GM23338 (cell line): ENCODE data around the gene SLC39A8.

Source experiments
- CREB1 ChIP-seq: fragments of 250-450 bp; sonication (Bioruptor Pico); IDR thresholded peaks from 2 replicates; pipeline ENCODE4 v1.5.0; 2020; ENCODE audit warnings: low read depth, mild to moderate bottlenecking, moderate library complexity
- EZH2 ChIP-seq: fragments of 200-600 bp; sonication (generic); IDR thresholded peaks from one replicate; pipeline ENCODE4 v1.8.0; 2017; ENCODE audit warnings: antibody characterized with exemption, mild to moderate bottlenecking, low read depth; ENCODE audit not compliant: unreplicated experiment
- EZH2phosphoT487 ChIP-seq: fragments of 200-600 bp; sonication (generic); IDR thresholded peaks from one replicate; pipeline ENCODE4 v1.8.1; 2018; ENCODE audit warnings: antibody characterized with exemption; ENCODE audit not compliant: unreplicated experiment
- JUNB ChIP-seq: IDR thresholded peaks from one replicate; pipeline ENCODE4 v1.6.1; 2016; ENCODE audit warnings: antibody characterized with exemption; ENCODE audit not compliant: unreplicated experiment
- NANOG ChIP-seq: IDR thresholded peaks from 2 replicates; pipeline ENCODE4 v1.6.1; 2016; ENCODE audit warnings: antibody characterized with exemption, borderline replicate concordance
- POLR2AphosphoS5 ChIP-seq: IDR thresholded peaks from 2 replicates; pipeline ENCODE4 v1.6.1; 2016; ENCODE audit warnings: antibody characterized with exemption, low read depth
- STAT1 ChIP-seq: IDR thresholded peaks from one replicate; pipeline ENCODE4 v1.6.1; 2016; ENCODE audit warnings: antibody characterized with exemption; ENCODE audit not compliant: unreplicated experiment
- ZNF114 ChIP-seq: fragments of 250-450 bp; sonication (Bioruptor Pico); IDR thresholded peaks from 2 replicates; pipeline ENCODE4 v1.5.0; 2020; ENCODE audit warnings: mild to moderate bottlenecking, moderate library complexity
- ZNF331 ChIP-seq: fragments of 250-450 bp; sonication (Bioruptor Pico); IDR thresholded peaks from 2 replicates; pipeline ENCODE4 v1.5.0; 2020; ENCODE audit warnings: low read depth, mild to moderate bottlenecking, moderate library complexity
- TF ChIP-seq, protein P1 (sequence below), 2 experiments: fragments of 200-600 bp in 1 of 2; sonication (generic) in 1 of 2; conservative IDR thresholded peaks; 2 replicates each; pipeline versions ENCODE4 v1.5.1 to v1.6.1; 2016 to 2017; ENCODE audit warnings: antibody characterized with exemption in 2 of 2, low read depth in 2 of 2, mild to moderate bottlenecking in 2 of 2, moderate library complexity in 1 of 2
- TF ChIP-seq, protein P2 (sequence below): IDR thresholded peaks from 2 replicates; pipeline ENCODE4 v1.6.1; 2016; ENCODE audit warnings: antibody characterized with exemption
- TF ChIP-seq, protein P3 (sequence below): IDR thresholded peaks from one replicate; pipeline ENCODE4 v1.6.1; 2018; ENCODE audit warnings: antibody characterized with exemption; ENCODE audit not compliant: unreplicated experiment
- TF ChIP-seq, protein P4 (sequence below): fragments of 250-450 bp; sonication (Bioruptor Pico); IDR thresholded peaks from 2 replicates; pipeline ENCODE4 v1.5.0; 2020; ENCODE audit warnings: mild to moderate bottlenecking, moderate library complexity

DNA sequence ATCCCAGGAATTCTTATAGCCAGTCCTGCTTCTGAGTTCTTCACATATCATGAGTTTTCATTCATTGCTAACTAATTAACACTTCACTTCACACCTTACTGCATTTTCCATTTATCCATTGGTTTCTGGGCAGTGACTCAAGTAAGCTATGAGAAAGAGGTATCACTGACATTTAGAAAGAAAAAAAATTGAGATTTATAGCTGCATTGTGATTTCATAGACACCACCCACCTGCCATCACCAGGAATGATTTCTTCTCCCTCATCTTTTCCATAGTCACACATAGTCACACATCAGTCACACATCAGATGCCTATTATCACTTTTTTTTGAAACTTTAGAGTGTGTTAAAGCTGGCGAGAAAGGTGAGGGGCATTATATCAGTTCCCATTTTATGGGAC is 121.8 kb downstream of the SLC39A8 start:
- TF ChIP-seq, protein P1, sequence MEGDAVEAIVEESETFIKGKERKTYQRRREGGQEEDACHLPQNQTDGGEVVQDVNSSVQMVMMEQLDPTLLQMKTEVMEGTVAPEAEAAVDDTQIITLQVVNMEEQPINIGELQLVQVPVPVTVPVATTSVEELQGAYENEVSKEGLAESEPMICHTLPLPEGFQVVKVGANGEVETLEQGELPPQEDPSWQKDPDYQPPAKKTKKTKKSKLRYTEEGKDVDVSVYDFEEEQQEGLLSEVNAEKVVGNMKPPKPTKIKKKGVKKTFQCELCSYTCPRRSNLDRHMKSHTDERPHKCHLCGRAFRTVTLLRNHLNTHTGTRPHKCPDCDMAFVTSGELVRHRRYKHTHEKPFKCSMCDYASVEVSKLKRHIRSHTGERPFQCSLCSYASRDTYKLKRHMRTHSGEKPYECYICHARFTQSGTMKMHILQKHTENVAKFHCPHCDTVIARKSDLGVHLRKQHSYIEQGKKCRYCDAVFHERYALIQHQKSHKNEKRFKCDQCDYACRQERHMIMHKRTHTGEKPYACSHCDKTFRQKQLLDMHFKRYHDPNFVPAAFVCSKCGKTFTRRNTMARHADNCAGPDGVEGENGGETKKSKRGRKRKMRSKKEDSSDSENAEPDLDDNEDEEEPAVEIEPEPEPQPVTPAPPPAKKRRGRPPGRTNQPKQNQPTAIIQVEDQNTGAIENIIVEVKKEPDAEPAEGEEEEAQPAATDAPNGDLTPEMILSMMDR (conservative IDR thresholded peaks at IDR 0.05; ENCODE audit: low read depth in 2 of 2): no peak
- TF ChIP-seq POLR2AphosphoS5 (no peak), EZH2phosphoT487 (no peak), EZH2 (no peak), NANOG (no peak), CREB1 (CRISPR knock-in tag) (no peak), ZNF114 (no peak), STAT1 (no peak), JUNB (no peak), ZNF331 (CRISPR knock-in tag) (no peak)
- TF ChIP-seq, protein P2, sequence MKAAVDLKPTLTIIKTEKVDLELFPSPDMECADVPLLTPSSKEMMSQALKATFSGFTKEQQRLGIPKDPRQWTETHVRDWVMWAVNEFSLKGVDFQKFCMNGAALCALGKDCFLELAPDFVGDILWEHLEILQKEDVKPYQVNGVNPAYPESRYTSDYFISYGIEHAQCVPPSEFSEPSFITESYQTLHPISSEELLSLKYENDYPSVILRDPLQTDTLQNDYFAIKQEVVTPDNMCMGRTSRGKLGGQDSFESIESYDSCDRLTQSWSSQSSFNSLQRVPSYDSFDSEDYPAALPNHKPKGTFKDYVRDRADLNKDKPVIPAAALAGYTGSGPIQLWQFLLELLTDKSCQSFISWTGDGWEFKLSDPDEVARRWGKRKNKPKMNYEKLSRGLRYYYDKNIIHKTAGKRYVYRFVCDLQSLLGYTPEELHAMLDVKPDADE: no peak
- TF ChIP-seq, protein P3, sequence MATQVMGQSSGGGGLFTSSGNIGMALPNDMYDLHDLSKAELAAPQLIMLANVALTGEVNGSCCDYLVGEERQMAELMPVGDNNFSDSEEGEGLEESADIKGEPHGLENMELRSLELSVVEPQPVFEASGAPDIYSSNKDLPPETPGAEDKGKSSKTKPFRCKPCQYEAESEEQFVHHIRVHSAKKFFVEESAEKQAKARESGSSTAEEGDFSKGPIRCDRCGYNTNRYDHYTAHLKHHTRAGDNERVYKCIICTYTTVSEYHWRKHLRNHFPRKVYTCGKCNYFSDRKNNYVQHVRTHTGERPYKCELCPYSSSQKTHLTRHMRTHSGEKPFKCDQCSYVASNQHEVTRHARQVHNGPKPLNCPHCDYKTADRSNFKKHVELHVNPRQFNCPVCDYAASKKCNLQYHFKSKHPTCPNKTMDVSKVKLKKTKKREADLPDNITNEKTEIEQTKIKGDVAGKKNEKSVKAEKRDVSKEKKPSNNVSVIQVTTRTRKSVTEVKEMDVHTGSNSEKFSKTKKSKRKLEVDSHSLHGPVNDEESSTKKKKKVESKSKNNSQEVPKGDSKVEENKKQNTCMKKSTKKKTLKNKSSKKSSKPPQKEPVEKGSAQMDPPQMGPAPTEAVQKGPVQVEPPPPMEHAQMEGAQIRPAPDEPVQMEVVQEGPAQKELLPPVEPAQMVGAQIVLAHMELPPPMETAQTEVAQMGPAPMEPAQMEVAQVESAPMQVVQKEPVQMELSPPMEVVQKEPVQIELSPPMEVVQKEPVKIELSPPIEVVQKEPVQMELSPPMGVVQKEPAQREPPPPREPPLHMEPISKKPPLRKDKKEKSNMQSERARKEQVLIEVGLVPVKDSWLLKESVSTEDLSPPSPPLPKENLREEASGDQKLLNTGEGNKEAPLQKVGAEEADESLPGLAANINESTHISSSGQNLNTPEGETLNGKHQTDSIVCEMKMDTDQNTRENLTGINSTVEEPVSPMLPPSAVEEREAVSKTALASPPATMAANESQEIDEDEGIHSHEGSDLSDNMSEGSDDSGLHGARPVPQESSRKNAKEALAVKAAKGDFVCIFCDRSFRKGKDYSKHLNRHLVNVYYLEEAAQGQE: no peak
- TF ChIP-seq, protein P4, sequence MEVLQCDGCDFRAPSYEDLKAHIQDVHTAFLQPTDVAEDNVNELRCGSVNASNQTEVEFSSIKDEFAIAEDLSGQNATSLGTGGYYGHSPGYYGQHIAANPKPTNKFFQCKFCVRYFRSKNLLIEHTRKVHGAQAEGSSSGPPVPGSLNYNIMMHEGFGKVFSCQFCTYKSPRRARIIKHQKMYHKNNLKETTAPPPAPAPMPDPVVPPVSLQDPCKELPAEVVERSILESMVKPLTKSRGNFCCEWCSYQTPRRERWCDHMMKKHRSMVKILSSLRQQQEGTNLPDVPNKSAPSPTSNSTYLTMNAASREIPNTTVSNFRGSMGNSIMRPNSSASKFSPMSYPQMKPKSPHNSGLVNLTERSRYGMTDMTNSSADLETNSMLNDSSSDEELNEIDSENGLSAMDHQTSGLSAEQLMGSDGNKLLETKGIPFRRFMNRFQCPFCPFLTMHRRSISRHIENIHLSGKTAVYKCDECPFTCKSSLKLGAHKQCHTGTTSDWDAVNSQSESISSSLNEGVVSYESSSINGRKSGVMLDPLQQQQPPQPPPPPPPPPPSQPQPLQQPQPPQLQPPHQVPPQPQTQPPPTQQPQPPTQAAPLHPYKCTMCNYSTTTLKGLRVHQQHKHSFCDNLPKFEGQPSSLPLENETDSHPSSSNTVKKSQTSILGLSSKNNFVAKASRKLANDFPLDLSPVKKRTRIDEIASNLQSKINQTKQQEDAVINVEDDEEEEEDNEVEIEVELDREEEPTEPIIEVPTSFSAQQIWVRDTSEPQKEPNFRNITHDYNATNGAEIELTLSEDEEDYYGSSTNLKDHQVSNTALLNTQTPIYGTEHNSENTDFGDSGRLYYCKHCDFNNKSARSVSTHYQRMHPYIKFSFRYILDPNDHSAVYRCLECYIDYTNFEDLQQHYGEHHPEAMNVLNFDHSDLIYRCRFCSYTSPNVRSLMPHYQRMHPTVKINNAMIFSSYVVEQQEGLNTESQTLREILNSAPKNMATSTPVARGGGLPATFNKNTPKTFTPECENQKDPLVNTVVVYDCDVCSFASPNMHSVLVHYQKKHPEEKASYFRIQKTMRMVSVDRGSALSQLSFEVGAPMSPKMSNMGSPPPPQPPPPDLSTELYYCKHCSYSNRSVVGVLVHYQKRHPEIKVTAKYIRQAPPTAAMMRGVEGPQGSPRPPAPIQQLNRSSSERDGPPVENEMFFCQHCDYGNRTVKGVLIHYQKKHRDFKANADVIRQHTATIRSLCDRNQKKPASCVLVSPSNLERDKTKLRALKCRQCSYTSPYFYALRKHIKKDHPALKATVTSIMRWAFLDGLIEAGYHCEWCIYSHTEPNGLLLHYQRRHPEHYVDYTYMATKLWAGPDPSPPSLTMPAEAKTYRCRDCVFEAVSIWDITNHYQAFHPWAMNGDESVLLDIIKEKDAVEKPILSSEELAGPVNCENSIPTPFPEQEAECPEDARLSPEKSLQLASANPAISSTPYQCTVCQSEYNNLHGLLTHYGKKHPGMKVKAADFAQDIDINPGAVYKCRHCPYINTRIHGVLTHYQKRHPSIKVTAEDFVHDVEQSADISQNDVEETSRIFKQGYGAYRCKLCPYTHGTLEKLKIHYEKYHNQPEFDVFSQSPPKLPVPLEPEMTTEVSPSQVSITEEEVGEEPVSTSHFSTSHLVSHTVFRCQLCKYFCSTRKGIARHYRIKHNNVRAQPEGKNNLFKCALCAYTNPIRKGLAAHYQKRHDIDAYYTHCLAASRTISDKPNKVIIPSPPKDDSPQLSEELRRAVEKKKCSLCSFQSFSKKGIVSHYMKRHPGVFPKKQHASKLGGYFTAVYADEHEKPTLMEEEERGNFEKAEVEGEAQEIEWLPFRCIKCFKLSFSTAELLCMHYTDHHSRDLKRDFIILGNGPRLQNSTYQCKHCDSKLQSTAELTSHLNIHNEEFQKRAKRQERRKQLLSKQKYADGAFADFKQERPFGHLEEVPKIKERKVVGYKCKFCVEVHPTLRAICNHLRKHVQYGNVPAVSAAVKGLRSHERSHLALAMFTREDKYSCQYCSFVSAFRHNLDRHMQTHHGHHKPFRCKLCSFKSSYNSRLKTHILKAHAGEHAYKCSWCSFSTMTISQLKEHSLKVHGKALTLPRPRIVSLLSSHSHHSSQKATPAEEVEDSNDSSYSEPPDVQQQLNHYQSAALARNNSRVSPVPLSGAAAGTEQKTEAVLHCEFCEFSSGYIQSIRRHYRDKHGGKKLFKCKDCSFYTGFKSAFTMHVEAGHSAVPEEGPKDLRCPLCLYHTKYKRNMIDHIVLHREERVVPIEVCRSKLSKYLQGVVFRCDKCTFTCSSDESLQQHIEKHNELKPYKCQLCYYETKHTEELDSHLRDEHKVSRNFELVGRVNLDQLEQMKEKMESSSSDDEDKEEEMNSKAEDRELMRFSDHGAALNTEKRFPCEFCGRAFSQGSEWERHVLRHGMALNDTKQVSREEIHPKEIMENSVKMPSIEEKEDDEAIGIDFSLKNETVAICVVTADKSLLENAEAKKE (CRISPR knock-in tag): no peak
